ENCODE data around the gene ACAD10.

DNA sequence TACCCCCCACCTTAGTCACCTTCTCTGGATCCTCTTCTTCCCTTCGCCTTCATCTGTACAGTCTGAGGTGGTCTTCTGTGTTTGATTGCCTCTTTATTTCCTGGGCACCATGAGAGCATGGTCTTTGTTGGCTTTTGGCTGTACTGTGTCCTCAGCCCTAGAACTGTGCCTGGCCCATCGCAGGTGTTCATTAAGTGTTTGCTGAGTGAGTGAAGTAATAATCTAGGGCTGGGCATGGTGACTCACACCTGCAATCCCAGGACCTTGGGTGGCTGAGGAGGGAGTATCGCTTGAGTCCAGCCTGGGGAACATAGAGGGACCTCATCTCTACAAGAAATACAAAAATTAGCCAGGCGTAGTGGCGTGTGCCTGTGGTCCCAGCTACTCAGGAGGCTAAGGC lies 94.8 kb downstream of the ACAD10 start:
- TF ChIP-seq, protein P1, sequence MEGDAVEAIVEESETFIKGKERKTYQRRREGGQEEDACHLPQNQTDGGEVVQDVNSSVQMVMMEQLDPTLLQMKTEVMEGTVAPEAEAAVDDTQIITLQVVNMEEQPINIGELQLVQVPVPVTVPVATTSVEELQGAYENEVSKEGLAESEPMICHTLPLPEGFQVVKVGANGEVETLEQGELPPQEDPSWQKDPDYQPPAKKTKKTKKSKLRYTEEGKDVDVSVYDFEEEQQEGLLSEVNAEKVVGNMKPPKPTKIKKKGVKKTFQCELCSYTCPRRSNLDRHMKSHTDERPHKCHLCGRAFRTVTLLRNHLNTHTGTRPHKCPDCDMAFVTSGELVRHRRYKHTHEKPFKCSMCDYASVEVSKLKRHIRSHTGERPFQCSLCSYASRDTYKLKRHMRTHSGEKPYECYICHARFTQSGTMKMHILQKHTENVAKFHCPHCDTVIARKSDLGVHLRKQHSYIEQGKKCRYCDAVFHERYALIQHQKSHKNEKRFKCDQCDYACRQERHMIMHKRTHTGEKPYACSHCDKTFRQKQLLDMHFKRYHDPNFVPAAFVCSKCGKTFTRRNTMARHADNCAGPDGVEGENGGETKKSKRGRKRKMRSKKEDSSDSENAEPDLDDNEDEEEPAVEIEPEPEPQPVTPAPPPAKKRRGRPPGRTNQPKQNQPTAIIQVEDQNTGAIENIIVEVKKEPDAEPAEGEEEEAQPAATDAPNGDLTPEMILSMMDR (IDR thresholded peaks at IDR 0.05) = no peak
- TF ChIP-seq POLR2A (IDR thresholded peaks at IDR 0.05) = no peak

Measured in esophagus squamous epithelium (tissue), 4 donors.